Keratinocyte (primary cell): Measurements from ENCODE around the gene CTDSPL.

Source experiments
- EZH2 ChIP-seq: IDR thresholded peaks from one replicate; pipeline ENCODE4 v1.6.1; 2012; ENCODE audit warnings: inconsistent platforms, mild to moderate bottlenecking, low read length, moderate library complexity
- TF ChIP-seq, protein P1 (sequence below), 3 experiments: IDR thresholded peaks in 1 of 3; conservative IDR thresholded peaks in 1 of 3; optimal IDR thresholded peaks in 1 of 3; 2 replicates in 2 of 3; 3 replicates in 1 of 3; pipeline versions ENCODE3 to v1.5.1; 2011; ENCODE audit warnings: low read length in 3 of 3, mild to moderate bottlenecking in 3 of 3, moderate library complexity in 2 of 3, control low read depth in 1 of 3, inconsistent platforms in 1 of 3; ENCODE audit not compliant: insufficient read depth in 2 of 3; ENCODE audit errors: extremely low read depth in 1 of 3

DNA sequence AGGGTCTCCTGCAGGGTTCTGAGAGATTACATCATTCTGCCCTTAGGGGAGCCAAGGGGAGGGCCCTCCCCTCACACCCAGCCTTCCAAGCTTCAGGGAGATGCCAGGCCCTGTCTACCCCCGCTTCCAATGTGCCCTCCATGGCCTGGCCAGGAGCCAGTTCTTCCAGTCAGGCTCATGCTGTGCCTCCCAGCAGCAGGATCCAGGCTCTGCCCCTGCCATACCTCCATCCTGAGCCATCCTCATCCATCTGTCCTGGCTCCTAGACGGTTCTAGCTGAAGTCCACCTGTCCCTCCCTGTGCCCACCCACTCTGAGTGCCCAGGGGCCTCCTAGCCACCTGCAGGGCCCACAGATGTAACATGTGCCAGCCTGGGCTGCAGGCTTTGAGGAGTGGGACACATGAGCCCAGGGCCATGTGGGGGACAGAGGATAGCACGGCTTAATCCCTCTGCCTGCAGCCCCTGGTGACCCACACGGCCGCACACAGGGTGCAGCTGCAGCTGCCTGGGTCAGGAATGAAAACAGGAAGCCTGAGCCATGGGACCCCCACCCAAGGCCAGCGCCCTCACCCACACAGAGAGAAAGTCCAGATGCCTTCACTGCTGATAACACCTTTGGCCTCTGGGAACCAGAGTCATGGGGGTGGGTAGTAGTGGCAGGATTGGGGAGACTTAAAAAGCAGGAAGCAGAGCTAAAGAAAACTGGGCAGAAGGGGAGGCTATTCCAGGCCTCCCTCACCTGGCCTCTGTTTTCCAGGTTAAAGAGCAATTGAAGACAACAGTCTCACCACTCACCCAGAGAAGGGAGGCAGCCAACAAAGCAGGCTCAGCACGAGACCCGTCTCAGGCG, 156.0 kb downstream of the CTDSPL start:
- TF ChIP-seq, protein P1, sequence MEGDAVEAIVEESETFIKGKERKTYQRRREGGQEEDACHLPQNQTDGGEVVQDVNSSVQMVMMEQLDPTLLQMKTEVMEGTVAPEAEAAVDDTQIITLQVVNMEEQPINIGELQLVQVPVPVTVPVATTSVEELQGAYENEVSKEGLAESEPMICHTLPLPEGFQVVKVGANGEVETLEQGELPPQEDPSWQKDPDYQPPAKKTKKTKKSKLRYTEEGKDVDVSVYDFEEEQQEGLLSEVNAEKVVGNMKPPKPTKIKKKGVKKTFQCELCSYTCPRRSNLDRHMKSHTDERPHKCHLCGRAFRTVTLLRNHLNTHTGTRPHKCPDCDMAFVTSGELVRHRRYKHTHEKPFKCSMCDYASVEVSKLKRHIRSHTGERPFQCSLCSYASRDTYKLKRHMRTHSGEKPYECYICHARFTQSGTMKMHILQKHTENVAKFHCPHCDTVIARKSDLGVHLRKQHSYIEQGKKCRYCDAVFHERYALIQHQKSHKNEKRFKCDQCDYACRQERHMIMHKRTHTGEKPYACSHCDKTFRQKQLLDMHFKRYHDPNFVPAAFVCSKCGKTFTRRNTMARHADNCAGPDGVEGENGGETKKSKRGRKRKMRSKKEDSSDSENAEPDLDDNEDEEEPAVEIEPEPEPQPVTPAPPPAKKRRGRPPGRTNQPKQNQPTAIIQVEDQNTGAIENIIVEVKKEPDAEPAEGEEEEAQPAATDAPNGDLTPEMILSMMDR (optimal IDR thresholded peaks at IDR 0.05 in 1 of 3, IDR thresholded peaks at IDR 0.05 in 1 of 3, conservative IDR thresholded peaks at IDR 0.05 in 1 of 3; ENCODE audit: extremely low read depth in 1 of 3, insufficient read depth in 2 of 3, low read length in 3 of 3) = no peak
- no peak for TF ChIP-seq EZH2
